ENCODE data around the gene NLN.
"Not testable (repeated sequence)": the region's sequence is repeated elsewhere in the genome, so short reads cannot be mapped to it uniquely, and the experiment has no call there.

DNA sequence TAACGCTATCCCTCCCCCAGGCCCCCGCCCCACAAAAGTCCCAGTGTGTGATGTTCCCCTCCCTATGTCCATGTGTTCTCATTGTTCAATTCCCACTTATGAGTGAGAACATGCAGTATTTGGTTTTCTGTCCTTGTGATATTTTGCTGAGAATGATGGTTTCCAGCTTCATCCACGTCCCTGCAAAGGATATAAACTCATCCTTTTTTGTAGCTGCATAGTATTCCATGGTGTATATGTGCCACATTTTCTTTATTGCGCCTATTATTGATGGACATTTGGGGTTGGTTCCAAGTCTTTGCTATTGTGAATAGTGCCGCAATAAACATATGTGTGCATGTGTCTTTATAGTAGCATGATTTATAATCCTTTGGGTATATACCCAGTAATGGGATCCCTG lies 125.0 kb downstream of the NLN start:
- TF ChIP-seq, protein P1, sequence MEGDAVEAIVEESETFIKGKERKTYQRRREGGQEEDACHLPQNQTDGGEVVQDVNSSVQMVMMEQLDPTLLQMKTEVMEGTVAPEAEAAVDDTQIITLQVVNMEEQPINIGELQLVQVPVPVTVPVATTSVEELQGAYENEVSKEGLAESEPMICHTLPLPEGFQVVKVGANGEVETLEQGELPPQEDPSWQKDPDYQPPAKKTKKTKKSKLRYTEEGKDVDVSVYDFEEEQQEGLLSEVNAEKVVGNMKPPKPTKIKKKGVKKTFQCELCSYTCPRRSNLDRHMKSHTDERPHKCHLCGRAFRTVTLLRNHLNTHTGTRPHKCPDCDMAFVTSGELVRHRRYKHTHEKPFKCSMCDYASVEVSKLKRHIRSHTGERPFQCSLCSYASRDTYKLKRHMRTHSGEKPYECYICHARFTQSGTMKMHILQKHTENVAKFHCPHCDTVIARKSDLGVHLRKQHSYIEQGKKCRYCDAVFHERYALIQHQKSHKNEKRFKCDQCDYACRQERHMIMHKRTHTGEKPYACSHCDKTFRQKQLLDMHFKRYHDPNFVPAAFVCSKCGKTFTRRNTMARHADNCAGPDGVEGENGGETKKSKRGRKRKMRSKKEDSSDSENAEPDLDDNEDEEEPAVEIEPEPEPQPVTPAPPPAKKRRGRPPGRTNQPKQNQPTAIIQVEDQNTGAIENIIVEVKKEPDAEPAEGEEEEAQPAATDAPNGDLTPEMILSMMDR (IDR thresholded peaks at IDR 0.05): not testable (repeated sequence)
- not testable (repeated sequence) for TF ChIP-seq POLR2A (IDR thresholded peaks at IDR 0.05)

All from adrenal gland (tissue), 5 donors.